ENCODE data around the gene SYT11.

DNA sequence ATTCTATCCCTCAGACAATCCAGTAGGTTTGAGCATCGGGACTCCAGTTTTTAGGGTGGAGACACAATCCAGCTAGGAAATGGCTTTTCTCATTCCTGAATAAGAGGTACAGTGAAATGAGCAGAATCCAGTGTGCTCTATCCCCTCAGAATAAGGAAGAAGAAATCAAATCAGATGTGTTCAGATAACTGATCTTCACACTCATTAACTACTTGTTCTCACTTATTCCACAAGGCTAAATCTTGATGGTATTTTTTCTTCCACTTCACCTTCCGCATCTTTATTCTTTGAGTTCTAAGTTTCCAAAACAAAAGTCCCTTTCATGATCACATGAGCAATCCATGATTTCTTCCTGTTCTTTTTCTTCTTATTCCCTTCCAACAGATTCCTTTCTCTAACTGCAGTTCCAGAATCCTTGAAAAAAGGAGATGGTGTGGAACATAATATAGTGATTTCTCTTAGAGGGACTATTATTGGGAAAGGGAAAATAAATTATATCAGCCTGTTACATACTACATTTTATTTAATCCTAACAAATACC is 1.7 kb downstream of the SYT11 start:
- TF ChIP-seq CTCF (IDR thresholded peaks at IDR 0.05; ENCODE audit: insufficient read depth, low read depth, low read length) (no peak), EZH2 (IDR thresholded peaks at IDR 0.05; ENCODE audit: insufficient read depth, low read length) (no peak)

All from astrocyte (in vitro differentiated cells and primary cell).